ENCODE data around the gene TRMT2B.
A peak's percentile ranks its signal among the peaks of the same experiment; 100 is the strongest.
"Not testable (repeated sequence)": the region's sequence is repeated elsewhere in the genome, so short reads cannot be mapped to it uniquely, and the experiment has no call there.

TRMT2B gene, protein sequence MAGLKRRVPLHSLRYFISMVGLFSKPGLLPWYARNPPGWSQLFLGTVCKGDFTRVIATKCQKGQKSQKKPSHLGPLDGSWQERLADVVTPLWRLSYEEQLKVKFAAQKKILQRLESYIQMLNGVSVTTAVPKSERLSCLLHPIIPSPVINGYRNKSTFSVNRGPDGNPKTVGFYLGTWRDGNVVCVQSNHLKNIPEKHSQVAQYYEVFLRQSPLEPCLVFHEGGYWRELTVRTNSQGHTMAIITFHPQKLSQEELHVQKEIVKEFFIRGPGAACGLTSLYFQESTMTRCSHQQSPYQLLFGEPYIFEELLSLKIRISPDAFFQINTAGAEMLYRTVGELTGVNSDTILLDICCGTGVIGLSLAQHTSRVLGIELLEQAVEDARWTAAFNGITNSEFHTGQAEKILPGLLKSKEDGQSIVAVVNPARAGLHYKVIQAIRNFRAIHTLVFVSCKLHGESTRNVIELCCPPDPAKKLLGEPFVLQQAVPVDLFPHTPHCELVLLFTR

DNA sequence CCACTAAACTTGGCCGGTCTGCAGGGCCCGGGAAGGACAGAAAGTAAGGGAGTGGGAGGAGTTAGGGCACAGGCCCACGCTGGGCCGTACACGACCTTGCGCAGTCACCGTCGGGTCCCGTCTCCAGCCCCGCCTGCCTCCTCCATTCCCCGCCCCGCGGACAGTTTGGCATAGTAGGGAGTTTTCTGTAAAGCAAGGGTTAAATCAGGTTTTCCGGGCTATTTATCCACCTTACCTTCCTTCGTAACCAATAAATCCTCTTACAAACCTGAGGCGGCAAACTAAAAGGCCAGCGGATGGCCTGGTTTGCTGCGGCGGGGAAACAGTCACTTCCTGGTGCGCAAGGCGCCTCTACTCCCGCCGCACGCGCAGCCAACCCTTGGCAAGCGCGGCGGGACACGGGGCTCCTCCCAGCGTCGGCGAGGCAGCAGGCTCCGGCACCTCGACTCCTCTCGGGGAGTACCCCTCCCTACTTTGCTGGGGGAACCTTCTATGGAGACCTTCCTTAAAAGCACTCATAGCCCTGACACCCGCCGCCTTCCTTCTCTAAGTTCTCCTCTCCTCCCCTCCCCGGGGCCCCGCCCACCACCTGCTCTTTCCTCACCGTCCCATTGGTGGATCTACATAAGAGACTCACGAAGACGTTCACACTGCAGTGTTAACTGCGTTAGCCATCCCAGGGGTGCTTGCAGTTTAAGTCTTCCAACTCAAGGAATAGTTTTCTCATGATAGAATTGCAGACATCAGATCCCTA, at the start of gene TRMT2B:
Gene TRMT2B (minus strand): TSS at position 563 of the 754 bp plus-strand sequence. CDS start 9,822 bp downstream, outside the sequence.
- peak; percentile 52 for DNase-seq (ENCODE audit: low spot score)

DNA sequence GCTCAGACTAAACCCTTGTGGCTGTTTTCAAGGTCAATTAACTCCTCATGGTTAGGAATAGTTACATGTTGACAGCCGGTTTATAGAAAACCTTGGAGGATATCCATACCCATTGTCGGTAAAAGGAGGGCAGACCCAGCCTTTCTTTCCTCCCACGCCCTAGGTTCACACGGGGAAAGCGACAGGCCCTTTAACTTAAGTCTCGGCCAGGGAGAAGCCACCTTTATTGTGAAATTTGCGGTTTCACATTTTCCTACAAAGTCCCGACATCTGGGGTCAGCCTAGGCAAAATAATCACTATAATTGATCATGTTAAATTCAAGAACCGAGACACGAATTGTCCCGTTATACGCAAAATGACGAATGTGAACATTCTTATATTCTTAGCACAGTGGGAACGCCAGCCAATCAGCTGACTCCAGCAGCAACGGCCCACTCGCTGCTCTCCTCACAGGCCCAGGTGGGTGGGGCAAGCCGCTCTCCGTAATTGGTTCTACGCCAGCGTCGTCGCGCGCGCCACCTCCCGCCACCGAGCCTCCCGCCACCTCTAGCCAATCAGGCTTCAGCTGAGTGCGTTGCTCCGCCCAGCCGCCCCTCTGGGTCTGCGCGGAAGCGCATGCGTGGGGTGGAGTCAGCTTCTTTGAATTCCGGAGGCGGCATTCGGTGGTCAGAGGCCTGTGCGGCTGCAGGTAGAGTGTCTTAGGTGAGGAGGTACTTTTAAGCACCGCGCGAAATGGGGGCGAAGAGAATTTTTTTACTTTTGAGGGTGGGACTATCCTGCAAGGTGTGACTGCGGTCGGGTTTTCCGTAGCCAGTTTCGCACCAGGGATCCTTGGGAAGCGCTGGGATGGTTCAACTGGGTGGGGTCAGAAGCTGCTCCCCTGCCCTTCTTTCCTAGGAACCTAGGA, 45.9 kb upstream of the TRMT2B start, which contains the start of gene CENPI:
Gene CENPI (plus strand): TSS at position 659 of the 908 bp plus-strand sequence. CDS start 2,867 bp downstream, outside the sequence.
- DNase-seq (ENCODE audit: low spot score): peak; percentile 66

DNA sequence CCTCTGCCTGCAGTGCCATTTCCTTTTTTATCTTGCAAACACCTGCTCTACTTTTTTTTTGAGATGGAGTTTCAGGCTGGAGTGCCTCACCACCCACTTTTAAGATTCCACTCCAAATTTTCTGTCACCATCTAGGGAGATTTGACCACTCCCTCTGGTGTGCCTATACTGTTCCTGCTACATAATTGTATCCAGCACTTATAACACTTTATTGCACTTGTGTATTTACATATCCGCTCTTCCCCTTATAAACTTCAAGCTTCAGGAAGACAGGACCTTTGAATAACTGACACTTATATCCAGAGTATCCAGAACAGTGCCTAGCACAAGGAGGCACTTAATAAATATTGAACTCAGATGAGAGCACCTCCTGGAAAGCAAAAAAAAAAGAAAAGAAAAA, 39.9 kb upstream of the TRMT2B start:
- DNase-seq (ENCODE audit: low spot score): no peak

DNA sequence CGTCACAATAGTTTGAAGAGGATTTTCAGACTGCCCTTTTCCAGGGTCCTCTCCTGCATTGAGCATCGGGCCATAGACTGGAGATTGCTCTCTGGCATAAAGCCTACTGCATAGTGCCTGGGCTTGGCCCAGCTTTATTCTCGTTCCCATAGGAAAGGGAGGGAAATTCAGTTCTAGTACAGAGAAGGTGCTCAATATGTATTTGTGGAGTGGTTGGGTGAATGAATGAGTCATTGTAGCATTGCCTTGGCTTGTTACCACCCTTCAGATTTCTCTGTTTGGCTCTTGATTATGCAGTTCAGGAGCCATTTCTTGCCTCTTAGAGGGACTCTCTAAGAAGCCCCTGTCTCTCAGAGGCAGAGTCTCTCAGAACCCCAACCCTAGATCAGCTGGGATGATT, 29.3 kb upstream of the TRMT2B start:
- DNase-seq (ENCODE audit: low spot score): no peak

DNA sequence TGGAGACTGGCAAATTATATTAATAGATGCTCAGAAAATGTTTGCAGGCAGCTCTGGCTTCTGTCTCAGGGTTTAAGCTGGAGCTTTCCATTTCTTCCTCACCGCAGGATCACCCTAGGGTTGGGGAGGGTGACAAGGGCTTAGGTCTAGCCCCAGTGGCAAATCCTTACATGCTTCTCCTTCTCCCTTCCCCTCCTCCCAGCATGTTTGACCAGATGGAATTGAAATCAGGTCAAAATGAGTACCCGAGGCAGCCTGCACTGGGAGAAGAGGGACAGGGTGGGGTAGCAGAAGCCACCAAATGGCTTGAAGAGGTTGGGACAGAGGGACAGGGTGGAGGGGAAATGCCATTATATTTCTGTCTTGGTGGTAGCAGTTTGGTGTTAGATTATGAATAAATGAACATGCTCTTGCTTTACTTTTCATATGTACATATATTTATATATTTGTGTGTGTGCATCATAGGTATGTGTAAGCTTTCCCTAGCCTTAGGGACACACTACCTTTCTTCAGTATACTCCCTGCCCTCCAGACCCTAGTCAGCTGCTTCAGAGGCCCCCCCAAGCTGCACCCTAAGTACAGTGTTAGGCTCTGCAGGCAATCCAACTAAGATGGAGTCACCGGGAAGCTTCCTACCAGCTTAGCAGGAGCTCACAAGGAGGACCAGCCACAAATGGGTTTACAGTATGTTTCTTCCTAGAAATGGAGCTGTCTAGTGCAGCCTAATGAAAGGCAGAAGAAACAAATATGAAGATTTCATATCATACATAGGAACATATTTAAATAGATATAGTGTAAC, 28.6 kb upstream of the TRMT2B start:
- DNase-seq (ENCODE audit: low spot score): no peak

DNA sequence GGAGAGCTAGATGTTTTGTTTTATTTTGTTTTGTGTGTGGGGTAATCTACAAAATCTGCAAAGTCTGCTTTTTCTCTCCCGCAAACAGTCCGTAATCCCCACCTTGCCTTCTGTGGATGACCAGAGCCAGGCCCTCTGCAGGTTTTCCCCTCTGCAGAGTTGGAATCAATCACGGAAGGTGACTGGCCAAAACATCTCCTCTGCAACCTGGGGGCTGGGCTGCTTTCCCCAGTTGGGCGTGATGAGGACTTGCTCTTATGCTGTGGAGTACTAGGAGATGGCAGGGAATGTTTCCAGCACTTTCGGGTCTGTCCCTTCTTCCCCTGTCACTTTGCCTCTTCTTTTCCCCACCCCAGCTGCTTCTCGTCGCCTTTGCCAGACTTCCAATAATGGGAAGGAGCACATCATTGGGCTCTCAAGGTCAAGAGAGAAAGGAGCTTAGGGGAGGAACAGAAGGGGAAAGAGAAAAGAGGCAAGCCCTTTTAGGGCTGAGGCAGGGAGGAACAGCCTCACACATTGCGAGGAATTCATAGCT, 27.9 kb upstream of the TRMT2B start:
- DNase-seq (ENCODE audit: low spot score): no peak

DNA sequence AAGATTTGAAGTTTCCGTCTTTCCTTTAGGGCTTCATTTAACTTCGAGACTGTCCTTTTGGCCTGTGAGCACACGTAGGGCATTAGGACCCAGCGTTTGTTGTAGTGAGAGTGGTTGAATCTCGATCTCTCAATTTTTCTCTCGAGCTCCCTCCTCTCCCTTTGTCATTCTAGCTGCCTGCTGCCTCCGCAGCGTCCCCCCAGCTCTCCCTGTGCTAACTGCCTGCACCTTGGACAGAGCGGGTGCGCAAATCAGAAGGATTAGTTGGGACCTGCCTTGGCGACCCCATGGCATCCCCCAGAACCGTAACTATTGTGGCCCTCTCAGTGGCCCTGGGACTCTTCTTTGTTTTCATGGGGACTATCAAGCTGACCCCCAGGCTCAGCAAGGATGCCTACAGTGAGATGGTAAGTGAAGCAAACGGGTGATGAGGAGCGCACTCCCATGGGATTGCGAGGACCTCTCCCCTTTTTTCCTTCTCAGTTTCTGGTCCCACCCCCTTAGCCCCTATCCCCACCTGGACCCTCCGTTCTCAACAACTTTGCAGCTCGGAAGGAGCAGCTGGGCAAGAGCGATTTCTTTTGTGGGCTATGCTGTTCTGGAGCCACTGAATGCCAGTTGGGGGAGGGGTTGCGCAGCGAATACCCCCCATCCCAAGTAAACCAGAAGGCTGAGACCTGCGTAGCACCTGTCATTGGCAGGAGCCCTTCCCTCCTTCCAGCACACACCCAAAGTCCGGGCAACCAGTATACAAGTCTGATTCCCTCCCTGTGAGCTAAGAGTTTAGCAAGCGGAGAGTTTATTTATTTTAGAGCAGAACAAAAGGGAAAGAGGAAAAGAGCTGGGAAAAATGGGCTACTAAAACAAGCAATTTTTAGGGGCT, 27.0 kb upstream of the TRMT2B start, which contains the start of gene TMEM35A:
Gene TMEM35A (plus strand): TSS at position 164 of the 883 bp plus-strand sequence. CDS start 124 bp downstream, at position 288.
- no peak for DNase-seq (ENCODE audit: low spot score)

DNA sequence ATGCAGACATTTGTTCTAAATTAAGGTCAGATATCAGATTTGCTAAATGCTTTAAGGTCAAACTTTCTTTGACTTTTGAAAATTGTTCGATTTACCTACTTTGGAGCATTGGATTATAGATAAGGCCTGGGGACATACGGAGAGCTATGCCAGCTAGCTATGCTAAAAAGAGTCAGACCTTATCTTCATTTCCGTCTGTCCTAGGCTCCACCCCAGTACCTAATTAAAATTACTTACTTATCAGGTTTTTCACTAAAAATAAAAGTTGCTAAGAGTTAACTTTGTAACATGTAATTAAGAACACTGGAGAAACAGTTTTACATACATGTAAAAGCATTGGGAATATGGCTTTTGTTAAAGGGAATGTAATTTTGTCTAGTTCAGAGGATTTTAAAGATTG, 19.7 kb upstream of the TRMT2B start:
- DNase-seq (ENCODE audit: low spot score): no peak

DNA sequence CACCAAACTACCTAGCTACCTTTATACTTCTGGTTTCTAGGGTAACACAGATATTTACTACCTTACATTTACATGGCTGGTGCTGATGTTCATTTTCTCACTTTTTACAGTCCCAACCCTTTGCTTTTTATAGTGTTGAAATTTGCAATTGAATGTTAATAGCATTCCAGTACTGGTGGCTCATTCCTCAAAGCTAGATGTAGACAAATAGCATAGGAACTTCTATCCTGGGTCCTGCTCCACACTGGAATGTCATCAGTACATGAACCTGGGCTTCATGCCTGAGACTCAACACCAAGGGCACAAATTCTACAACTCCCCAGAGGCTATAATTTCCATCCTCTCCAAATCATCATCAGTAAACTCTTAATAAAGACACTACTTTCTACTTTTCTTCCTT, 10.3 kb upstream of the TRMT2B start:
- DNase-seq (ENCODE audit: low spot score): no peak

DNA sequence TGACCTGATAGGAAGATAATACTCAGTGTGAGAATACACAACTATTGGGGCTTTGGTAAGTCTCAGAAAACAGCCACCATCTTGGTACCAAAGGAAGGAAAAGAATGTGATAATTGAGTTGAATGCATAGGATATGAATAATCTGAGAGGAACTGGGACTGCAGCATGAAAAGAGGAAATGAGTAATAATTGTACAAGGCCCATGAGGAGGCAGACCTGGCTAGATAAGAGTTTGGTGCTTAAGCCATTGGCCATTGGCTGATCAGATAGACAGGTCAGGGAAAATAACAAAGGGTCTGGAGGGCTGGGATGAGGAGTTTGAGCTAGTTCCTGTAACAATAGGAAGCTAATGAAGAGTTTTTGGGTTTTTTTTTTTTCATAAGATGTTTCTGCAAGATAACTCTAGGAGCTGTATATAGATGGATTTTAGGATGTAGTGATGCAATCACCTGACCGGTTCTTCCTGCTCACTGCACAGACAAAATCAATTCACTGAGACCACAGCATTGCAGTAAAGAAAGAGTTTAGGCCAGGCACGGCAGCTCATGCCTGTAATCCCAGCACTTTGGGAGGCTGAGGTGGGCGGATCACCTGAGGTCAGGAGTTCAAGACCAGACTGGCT, 5.3 kb upstream of the TRMT2B start:
- DNase-seq (ENCODE audit: low spot score): peak; percentile 74

DNA sequence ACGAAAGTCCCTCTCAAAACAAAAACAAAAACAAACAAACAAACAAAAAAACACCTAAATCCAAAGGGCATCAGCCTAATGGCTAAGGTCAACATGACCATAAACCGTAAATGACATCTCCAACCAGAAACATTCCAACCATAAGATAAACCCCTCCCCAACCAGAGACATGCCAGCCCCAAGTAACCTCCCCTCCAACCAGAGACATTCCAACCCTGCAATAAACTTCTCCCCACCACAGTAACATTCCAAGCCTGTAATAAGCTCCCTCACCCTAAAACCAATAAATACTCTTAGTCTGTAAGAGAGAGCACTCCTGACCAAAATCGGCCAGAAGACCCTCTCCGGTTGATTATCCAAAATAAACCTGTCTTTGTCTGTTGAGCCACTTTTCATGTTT, 4.6 kb upstream of the TRMT2B start:
- DNase-seq (ENCODE audit: low spot score): not testable (repeated sequence)

DNA sequence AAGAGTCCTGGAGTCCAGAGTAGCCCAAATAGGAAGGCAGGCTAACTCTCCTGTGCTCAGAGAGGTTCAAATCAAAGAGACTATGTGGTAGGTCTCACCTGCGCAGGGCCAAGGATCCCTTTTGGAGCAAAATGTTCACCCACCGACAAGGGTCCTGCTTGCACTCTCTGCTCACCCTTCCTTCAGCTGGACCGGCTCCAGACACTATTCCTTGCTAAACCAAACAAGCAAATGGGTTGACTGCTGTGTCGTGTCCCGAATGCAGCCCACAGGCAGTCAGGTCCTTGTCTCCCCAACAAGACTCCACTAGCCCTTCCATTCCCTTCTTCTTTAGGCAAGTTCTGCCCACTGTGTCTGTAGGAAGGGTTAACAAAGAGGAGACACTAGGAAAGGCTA, 760 bp downstream of the TRMT2B start:
- no peak for DNase-seq (ENCODE audit: low spot score)

DNA sequence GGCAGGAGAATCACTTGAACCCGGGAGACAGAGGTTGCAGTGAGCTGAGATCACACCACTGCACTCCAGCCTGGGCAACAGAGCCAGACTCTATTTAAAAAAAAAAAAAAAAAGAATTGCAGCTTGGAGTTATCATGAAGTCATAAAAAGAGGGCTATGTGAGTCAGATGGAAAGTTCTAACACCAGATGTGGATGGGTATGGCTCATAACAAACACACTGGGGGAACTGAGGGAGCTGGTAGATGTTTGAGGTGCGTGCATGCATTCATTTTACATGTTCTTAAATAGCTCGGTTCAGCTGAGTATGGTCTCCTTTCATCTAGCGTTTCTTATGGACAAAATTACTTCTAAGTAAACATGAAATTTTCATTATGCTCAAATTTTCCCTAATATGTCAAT, 11.7 kb downstream of the TRMT2B start:
- DNase-seq (ENCODE audit: low spot score): no peak

DNA sequence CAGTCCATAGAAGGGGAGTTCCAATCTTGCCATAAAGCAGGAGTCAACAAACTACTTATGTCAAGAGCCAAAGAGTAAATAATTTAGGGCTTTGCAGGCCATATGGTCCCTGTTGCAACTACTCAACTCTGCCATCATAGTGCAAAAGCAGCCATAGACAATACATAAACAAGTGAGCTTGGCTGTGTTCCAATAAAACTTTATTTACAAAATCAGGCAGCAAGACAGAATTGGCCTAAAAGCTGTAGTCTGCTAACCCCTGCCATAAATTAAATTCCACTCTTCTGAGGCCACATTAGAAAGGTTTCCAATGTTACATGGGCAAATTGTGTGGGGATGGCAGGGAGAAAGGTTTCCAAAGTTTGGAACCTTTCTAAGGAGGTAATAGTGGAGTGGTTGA, 14.7 kb downstream of the TRMT2B start:
- no peak for DNase-seq (ENCODE audit: low spot score)

DNA sequence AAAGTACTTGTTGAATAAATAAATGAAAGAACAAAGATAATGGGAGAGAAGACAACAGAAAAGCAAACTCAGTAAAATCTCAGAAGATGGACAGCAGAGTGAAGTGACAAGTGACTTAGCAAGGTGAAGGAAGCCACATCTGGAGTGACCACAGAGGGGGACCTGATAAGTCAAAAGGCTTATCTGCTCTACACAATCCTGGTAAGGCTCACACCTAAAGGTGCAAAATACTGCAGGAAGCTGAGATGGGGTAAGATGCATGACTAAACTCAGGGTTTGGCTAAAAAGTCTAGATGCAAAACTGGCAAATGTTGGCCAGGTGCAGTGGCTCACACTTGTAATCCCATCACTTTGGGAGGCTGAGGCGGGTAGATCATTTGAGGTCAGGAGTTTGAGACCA, 22.2 kb downstream of the TRMT2B start:
- DNase-seq (ENCODE audit: low spot score): no peak

DNA sequence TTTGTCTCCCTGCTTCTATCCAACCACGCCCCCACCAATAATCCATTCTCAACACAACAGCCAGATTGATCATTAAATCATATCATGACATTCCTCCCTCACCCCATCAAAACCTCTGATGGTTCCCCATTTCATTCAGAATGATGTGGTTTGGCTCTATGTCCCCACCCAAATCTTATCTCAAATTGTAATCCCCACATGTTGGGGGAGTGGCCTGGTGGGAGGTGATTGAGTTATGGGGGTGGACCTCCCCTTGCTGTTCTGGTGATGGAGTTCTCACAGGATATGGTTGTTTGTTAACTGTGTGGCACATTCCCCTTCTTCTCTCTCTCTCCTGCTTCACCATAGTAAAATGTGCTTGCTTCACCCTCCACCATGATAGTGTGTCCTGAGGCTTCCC, 23.3 kb downstream of the TRMT2B start:
- no peak for DNase-seq (ENCODE audit: low spot score)

DNA sequence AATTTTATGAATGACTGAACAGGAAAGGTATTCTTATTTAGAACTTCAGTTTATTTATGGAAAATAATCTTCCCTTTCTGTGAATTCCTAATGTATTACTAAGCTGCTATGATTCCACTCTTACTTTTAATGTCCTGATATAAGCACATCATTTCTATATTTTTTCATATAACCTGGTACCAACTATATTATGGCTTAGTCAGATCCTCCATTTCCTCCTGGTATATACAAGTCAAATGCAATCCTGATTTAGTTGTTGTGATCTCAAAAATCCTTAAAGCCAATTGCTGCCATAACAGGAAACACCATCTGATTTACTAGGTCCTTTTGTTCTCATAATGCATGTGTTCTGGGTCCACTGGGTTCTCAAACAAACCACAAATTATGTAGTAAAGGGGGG, 26.8 kb downstream of the TRMT2B start:
- peak; percentile 29 for DNase-seq (ENCODE audit: low spot score)

DNA sequence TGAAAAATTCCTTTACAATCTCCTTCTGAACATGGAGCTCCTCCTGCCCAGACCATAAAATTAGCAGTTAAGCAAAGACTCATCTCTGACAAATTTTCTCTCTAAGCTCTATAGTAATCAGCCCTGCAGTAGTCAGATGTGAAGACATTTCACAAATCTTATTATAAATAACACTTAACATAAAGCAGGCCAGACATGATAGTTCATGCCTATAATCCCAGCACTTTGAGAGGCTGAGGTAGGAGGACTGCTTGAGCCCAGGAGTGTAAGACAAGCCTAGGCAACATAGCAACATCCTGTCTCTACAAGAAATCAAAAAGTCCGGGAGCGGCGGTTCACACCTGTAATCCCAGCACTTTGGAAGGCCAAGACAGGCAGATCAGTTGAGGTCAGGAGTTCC, 29.9 kb downstream of the TRMT2B start:
- DNase-seq (ENCODE audit: low spot score): no peak

DNA sequence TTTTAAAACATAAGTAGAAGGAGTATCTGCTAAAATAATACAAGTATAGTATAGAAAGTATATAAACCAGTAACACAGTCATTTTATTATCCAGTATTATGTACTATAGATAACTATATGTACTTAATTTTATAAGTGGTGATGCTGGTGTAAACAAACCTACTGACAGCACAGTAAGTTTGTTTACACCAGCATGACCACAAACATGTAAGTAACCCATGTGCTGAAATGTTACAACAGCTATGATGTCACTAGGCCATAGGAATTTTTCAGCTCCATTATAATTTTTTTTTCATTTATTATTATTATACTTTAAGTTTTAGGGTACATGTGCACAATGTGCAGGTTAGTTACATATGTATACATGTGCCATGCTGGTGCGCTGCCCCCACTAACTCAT, 39.9 kb downstream of the TRMT2B start:
- not testable (repeated sequence) for DNase-seq (ENCODE audit: low spot score)
